ENCODE data around the gene MTM1. TPM values are rescaled to one million over a fixed set of nuclear protein-coding genes. Genes with fewer than 3 reads are reported as not detected.

The MTM1 gene
- polyA plus RNA-seq, 1 donor from 2014 or later: 15.0 TPM

GRCh38 chrX:150719621-150720020 is 151.2 kb downstream of the MTM1 start:
- Mint-ChIP-seq H3K27ac (no peak overlapping the region), H3K36me3 (peaks cover 2% of the 10 kb centered on the region), H3K4me3 (no peak overlapping the region), H3K27me3 (no peaks in the 10 kb centered on the region), H3K4me1 (peaks cover 0 to 16% (median 6%) of the 10 kb centered on the region in 3 donors), H3K9me3 (no peaks in the 10 kb centered on the region)

Other genes starting within 250 kb of the MTM1 start
- gene MAMLD1, start 205.3 kb upstream of the MTM1 start, polyA plus RNA-seq: 0.80 TPM
- 19.0 TPM for gene MTMR1, start 124.8 kb downstream of the MTM1 start, polyA plus RNA-seq

Measured in IgD-negative memory B cell (primary cell).